Measurements from ENCODE around the gene GATA5. TPM values are rescaled to one million over a fixed set of nuclear protein-coding genes. Genes with fewer than 3 reads are reported as not detected.
"Not testable (repeated sequence)": the region's sequence is repeated elsewhere in the genome, so short reads cannot be mapped to it uniquely, and the experiment has no call there.

The GATA5 gene
- total RNA-seq, 1 experiment from 2014 or later, result not detected

DNA sequence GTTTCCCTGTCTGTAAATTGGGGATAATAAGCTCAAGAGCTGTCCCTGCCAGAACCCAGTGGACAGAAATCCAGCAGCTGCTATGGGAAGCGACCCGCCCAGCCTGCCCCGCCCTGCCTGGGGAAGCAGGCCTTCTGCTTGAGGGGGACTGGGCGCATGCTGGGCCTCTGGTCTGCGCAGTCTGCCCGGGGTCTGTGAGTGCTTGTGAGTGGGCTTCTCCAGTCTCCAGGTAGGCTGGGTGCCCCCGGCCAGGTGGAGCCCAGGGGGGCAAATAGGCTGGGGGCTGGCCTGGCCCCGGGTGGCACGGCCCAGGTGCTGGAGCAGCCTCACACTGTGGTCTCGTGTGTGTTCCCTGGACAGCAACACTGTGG lies 47.8 kb downstream of the GATA5 start:
- Histone ChIP-seq H3K36me3 (no peaks in the 10 kb centered on the region), H3K4me1 (replicated peaks) (no peaks in the 10 kb centered on the region), H3K27me3 (replicated peaks) (peaks cover 82% of the 10 kb centered on the region), H3K4me3 (no peak overlapping the region), H3K27ac (no peak overlapping the region), H3K9me3 (replicated peaks) (no peaks in the 10 kb centered on the region)
- DNase-seq (ENCODE audit: low read depth in 1 of 2, low spot score in 2 of 2), result no peak

DNA sequence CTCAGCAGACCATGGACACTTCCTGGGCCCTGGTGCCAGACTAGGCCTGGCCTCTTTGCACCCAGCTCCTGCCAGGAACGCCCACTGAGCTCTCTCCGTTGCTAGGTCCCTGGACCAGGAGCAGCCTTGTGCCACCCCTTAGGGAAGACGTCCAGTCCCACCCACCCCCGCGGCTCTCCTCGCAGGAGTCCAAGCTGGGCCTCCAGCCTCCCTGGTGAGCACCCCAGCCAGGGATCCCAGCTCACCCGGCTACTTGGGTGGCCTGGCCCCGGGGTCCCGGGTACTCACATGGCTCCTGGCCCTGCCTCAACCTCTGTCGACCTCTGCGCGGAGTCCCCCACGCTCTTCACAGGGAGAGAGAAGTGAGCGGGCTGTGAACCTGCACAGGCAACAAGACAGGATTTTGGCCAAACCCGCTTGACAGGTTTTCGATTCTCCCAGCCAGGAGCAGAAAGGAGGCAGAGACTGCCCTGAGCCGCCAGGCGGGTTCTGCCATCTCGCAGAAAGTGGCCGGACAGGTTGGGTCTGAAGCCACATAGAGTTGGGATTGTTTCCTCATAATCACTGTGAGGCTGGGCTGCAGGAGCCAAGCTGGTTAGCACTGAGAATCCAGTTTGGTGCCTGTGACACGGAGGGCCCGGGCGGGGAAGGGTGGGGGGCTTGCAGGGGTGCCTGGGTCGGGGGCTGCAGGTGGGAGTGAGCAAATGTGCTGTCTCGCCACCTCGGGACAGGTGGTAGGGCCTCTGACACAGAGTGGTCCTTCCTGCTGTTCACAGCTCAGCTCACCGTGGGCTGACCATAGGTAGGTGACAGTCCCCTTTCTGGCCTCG lies 48.4 kb downstream of the GATA5 start, which contains the start of gene RBBP8NL:
Gene RBBP8NL (minus strand): TSS at position 368 of the 830 bp plus-strand sequence. CDS start 7,892 bp downstream, outside the sequence.
- Histone ChIP-seq H3K27ac (no peak within 1 kb of the TSS), H3K4me1 (replicated peaks) (no peaks in the 10 kb centered on the region), H3K9me3 (replicated peaks) (no peaks in the 10 kb centered on the region), H3K4me3 (no peak within 1 kb of the TSS), H3K27me3 (replicated peaks) (peaks cover 81% of the 10 kb centered on the region), H3K36me3 (no peaks in the 10 kb centered on the region)
- DNase-seq (ENCODE audit: low read depth in 1 of 2, low spot score in 2 of 2), result no peak

DNA sequence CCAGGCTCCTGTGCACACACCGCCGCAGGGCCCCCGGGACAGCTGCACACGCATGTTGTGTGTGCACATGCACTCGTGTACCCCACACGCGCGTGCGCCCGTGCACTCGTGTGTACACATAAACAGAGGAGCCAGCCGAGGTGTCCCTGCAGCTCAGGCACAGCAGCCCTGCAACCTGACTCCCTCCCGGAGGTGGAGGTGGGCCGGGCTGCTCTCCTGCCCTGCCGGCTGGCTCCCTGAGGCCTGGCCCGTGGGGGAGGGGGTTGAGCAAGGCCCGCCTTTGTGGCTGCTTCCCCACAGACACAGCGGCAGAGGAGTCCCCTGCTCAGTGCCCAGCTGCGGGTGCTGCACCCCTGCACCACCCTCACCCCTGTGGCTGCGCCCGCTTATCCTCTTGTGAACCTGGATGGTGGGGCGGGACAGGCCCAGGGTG lies 49.1 kb downstream of the GATA5 start:
- Histone ChIP-seq H3K4me3 (no peak overlapping the region), H3K9me3 (replicated peaks) (no peaks in the 10 kb centered on the region), H3K27ac (no peak overlapping the region), H3K27me3 (replicated peaks) (peaks cover 74% of the 10 kb centered on the region), H3K4me1 (replicated peaks) (no peaks in the 10 kb centered on the region), H3K36me3 (no peaks in the 10 kb centered on the region)
- DNase-seq (ENCODE audit: low read depth in 1 of 2, low spot score in 2 of 2), result no peak

DNA sequence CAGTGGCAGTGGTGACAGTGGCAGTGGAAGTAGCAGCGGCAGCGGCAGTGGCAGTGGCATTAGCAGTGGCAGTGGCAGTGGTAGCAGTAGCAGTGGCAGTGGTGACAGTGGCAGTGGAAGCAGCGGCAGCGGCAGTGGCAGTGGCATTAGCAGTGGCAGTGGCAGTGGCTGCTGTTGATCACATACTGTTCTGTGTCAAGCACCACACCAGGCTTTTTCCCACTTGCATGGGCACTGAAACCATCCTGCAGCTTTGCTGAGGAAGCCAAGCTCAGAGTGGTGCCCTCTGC lies 49.8 kb downstream of the GATA5 start:
- peaks cover 67% of the 10 kb centered on the region for H3K27me3 ChIP-seq (replicated peaks)
- not testable (repeated sequence) for H3K9me3 ChIP-seq (replicated peaks); H3K4me3 ChIP-seq; DNase-seq (ENCODE audit: low read depth in 1 of 2, low spot score in 2 of 2); H3K36me3 ChIP-seq; H3K4me1 ChIP-seq (replicated peaks); H3K27ac ChIP-seq

DNA sequence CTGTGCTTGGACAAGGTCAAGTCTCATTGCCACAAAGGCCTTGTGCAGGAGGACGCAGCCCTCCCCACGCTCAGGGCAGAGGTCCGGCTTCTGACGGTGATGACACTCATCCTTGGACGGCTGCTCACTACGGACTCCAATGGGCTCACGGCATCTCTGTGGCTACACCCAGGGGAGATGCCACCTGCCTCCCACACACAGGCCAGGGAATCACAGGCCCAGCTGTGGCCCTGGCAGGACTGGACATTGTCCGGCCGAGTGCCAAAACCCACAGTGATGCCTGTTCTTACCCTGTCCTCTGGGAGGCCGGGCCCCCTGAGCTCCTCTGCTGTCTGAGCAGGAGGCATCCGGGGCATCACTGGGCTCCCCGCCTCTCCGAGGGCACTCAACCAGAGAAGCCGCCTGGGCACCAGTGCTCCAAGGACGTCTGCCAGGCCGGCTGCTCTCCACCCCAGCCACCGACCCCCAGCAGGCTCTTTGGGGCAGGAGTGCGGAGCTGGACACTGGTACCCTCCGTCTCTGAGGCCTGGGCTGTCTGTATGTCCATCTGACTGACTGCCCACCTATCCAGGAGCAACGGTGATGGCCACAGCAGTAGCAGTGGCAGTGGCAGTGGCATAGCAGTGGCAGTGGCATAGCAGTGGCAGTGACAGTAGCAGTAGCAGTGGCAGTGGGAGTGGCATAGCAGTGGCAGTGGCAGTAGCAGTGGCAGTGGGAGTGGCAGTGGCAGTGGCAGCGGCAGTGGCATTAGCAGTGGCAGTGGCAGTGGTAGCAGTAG lies 50.3 kb downstream of the GATA5 start:
- Histone ChIP-seq H3K4me1 (replicated peaks) (no peaks in the 10 kb centered on the region), H3K36me3 (no peaks in the 10 kb centered on the region), H3K9me3 (replicated peaks) (no peaks in the 10 kb centered on the region), H3K27ac (no peak overlapping the region), H3K27me3 (replicated peaks) (peaks cover 61% of the 10 kb centered on the region), H3K4me3 (no peak overlapping the region)
- DNase-seq (ENCODE audit: low read depth in 1 of 2, low spot score in 2 of 2), result no peak

DNA sequence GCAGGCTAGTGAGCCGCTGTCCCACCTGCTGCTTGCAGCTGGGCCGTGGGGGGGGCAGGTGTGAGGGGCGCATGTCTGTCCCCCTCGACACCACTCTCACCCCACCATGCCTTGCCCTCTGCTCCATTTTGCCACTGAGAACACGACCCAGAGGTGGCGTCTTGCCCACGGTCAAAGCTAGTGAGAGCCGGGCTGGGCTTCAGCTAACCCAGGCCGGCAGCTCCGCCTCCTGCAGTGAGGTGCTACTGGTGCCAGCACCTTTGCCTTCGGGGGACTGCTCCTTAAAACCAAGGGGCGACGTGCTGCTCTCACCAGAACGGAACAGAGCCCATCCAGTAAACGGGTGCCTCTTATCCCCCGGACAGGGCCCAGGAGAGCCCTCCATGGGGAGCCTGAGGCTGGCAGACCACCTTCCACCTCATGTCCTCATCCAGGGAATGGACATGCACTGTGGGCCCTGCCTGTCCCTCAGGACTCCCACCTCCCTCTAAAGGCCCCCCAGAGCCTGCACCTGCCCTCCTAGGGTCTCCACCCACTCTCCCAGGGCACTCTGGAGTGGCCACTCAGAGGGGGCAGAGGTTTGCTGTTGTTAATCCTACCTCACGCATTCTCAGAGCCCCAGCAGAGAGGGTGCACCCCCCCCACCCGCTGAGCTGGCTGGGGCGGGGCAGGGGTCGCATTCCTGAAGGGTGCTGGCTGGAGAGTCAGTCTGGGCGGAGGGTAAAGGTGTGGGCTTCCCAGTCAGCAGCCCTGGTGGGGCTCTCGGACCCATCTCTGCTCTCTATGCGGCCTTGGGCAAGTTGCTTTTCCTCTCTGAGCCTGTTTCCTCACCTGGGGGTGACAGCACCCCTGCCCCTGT lies 51.3 kb downstream of the GATA5 start:
- peaks cover 60% of the 10 kb centered on the region for H3K27me3 ChIP-seq (replicated peaks)
- H3K4me3 ChIP-seq, result no peak overlapping the region
- H3K27ac ChIP-seq, result no peak overlapping the region
- no peaks in the 10 kb centered on the region for H3K4me1 ChIP-seq (replicated peaks)
- DNase-seq (ENCODE audit: low read depth in 1 of 2, low spot score in 2 of 2), result no peak
- H3K36me3 ChIP-seq, result no peaks in the 10 kb centered on the region
- no peaks in the 10 kb centered on the region for H3K9me3 ChIP-seq (replicated peaks)

DNA sequence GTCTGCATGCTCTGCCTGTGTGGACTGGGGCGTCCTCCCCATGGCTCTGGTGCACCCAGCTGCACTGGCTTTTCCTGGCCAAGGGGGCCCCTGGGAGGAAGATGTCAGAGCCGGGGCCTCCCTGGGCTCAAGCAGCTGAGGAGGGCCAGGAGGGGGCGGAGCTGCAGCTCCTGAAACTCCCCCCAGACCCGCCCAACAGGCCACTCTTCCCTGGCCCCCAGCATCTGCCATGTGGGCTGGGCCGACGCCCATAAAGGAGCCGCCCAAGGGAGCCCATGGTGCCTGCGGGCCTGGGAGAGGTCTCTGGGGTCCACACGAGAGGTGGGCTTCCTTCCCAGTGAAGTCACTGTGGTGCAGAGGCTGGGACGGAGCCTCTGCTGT lies 52.5 kb downstream of the GATA5 start:
- H3K9me3 ChIP-seq (replicated peaks), result no peaks in the 10 kb centered on the region
- no peak overlapping the region for H3K4me3 ChIP-seq
- H3K27me3 ChIP-seq (replicated peaks), result peaks cover 57% of the 10 kb centered on the region
- H3K36me3 ChIP-seq, result no peaks in the 10 kb centered on the region
- H3K27ac ChIP-seq, result no peak overlapping the region
- no peak for DNase-seq (ENCODE audit: low read depth in 1 of 2, low spot score in 2 of 2)
- no peaks in the 10 kb centered on the region for H3K4me1 ChIP-seq (replicated peaks)

DNA sequence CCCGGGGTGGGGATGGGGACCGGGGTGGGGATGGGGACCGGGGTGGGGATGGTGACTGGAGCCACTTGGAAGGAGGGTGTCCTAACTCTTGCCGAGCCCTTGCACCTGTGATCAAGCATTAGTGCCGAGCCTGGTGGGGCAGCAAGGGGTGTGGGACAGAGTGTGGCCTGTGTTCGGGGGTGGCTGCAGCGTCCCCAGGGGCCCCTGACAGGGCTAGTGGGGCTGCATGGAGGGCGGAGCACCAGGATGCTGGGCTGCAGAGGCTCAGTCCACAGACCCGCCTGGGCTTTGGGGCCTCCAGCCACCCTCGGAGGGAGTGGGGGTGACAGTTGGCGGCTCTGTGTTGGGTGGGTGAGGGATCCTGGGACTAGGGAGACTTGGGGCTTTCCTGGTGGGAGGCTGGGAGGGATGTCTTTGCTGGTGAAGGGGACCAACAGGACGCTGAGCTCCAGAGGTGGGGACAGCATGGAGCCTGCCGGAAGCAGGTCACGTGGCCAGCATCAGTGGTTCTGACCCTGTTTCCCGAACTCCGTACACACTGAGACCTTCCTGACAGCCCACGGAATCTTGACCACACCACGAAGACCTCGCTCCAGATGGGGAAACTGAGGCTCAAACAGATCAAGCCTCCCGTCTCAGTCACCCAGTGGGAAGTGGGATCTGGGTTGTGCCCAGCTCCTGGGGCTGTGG lies 53.0 kb downstream of the GATA5 start:
- Histone ChIP-seq H3K27ac (no peak overlapping the region), H3K9me3 (replicated peaks) (no peaks in the 10 kb centered on the region), H3K4me1 (replicated peaks) (no peaks in the 10 kb centered on the region)

DNA sequence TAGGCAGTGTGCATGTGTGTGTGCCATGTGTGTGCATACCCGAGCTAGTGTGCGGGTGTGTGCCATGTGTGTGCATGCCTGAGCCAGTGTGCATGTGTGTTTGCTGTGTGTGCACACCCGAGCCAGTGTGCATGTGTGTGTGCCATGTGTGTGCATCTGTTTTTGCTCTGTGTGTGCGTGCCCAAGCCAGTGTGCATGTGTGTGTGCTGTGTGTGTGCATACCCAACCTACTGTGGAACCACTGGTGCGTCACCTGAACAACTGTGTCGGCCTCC lies 54.1 kb downstream of the GATA5 start:
- Histone ChIP-seq H3K27ac (no peak overlapping the region), H3K4me3 (no peak overlapping the region), H3K4me1 (replicated peaks) (no peaks in the 10 kb centered on the region), H3K27me3 (replicated peaks) (peaks cover 57% of the 10 kb centered on the region), H3K9me3 (replicated peaks) (no peaks in the 10 kb centered on the region), H3K36me3 (no peaks in the 10 kb centered on the region)
- no peak for DNase-seq (ENCODE audit: low read depth in 1 of 2, low spot score in 2 of 2)

More for the DNA sequence above, 53.0 kb downstream of the GATA5 start:
- no peak for DNase-seq (ENCODE audit: low read depth in 1 of 2, low spot score in 2 of 2)
- Histone ChIP-seq H3K4me3 (no peak overlapping the region), H3K27me3 (replicated peaks) (peaks cover 60% of the 10 kb centered on the region), H3K36me3 (no peaks in the 10 kb centered on the region)

DNA sequence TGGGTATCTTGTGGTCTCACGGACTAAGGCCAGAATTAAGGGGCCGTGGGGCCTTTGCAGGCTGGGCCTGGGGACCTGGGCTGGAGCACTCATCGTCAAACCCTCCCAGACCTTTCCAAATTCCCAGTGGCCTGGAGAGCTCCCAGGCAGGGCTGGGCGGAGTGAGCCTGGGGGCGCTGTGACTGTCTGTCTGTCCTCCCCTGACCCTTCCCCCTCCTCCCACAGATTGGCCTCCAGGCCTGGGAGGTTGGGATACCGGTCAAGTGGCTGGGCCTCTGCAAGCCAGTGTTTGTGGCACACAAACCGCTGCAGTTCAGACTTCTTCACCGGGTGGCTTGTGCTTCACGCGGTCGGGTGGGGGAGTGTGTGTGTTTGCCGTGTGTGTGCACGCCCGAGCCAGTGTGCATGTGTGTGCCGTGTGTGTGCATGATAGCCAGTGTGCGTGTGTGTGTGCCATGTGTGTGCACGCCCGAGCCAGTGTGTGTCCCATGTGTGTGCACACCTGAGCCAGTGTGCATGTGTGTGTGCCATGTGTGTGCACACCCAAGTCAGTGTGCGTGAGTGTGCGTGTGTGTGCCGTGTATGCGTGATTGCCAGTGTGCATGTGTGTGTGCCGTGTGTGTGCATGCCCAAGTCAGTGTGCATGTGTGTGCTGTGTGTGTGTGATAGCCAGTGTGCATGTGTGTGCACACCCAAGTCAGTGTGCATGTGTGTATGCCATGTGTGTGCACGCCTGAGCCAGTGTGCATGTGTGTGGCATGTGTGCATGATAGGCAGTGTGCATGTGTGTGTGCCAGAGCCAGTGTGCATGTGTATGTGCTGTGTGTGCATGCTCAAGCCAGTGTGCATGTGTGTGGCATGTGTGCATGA lies 54.7 kb downstream of the GATA5 start:
- Histone ChIP-seq H3K36me3 (no peaks in the 10 kb centered on the region), H3K27ac (no peak overlapping the region), H3K27me3 (replicated peaks) (peaks cover 52% of the 10 kb centered on the region), H3K9me3 (replicated peaks) (no peaks in the 10 kb centered on the region), H3K4me1 (replicated peaks) (no peaks in the 10 kb centered on the region), H3K4me3 (no peak overlapping the region)
- no peak for DNase-seq (ENCODE audit: low read depth in 1 of 2, low spot score in 2 of 2)

DNA sequence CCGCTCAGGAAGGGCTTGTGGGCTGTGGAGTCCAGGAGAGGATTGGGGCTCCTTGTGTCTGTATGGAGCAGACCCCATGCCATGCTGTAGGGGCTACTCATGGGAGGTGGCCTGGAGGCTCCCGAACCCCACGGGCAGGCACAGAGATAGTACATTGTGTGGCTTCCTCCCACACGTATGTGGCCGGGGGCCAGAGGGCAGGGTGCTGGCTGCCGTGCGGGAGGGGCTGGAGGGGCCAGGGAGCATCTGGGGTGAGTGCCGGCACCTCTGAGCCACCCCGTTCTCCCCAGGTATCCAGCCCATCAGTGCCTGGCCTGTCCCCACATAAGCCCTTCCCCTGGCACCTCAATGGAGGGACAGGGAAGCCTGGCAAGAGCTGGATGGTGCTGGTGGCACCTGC lies 56.0 kb downstream of the GATA5 start:
- no peak for DNase-seq (ENCODE audit: low read depth in 1 of 2, low spot score in 2 of 2)
- H3K36me3 ChIP-seq, result no peaks in the 10 kb centered on the region
- H3K27ac ChIP-seq, result no peak overlapping the region
- H3K4me3 ChIP-seq, result no peak overlapping the region
- no peaks in the 10 kb centered on the region for H3K4me1 ChIP-seq (replicated peaks)
- H3K27me3 ChIP-seq (replicated peaks), result peaks cover 50% of the 10 kb centered on the region
- H3K9me3 ChIP-seq (replicated peaks), result no peaks in the 10 kb centered on the region

DNA sequence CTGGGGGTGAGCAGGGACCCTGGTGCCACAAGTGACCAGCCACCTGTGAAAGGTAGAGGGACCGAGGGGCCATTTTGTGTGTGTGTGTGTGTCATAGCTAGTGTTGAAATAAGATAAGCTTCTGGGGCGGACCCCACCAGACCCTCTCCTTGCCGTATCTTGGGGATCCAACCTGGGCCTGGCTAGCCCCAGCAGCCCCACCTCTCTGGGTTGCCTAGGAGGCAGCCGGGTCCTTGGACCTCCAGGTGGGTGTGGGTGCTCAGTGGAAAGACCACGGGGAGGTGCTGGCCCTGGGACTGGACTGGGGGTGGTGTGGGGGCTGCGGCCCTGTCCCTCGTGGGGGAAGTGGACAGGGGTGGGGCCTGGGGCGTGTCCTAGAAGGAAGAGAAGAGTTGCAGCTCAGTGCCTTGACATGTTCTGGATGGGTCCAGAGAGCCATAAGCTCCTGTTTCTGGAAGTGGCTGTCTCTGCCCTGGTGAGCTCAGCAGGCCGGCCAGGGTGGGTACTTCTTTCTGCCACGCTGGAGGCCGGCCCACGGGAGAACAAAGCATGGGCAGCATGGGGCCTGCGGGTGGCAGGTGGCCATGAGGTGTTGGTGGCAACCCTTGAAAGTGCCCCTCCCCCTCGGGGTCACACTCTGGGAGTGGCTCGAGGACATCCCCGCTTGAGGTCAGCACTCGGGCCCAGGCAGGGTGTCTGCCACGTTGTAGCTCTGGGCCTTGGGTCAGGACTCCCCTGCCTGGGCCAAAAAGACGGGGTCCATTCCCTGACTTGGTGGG lies 56.9 kb downstream of the GATA5 start:
- no peak for DNase-seq (ENCODE audit: low read depth in 1 of 2, low spot score in 2 of 2)
- Histone ChIP-seq H3K4me1 (replicated peaks) (no peaks in the 10 kb centered on the region), H3K27ac (no peak overlapping the region), H3K36me3 (no peaks in the 10 kb centered on the region), H3K4me3 (no peak overlapping the region), H3K27me3 (replicated peaks) (peaks cover 50% of the 10 kb centered on the region), H3K9me3 (replicated peaks) (no peaks in the 10 kb centered on the region)

Data from SJSA1 (cell line).